EH (cell line): ENCODE results near the gene SLC13A1.

Experiments used
- DNase-seq: peaks from one replicate; pipeline ENCODE4 v3.0.0-alpha.2; 2015; ENCODE audit warnings: low read depth

Gene SLC13A1

DNA sequence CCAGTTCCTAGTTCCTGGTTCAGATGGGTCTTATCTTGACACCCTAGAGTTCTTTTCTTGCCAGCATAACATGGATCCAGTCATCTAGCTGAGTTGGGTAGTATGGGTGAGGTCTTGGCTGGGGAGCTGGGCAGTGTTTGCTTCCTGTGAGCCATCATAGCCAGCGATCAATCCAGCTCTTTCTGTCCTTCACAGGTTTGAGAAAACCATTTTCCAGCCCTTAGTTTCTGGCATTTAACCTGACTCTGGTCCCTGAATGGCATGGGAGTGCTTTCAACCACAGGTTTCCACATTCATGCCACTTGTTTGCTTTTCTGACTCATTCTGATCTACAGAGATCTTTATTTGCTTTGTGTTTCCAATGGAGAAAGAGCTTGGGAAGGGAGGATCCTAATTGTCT is 8.6 kb downstream of the SLC13A1 start:
- no peak for DNase-seq

DNA sequence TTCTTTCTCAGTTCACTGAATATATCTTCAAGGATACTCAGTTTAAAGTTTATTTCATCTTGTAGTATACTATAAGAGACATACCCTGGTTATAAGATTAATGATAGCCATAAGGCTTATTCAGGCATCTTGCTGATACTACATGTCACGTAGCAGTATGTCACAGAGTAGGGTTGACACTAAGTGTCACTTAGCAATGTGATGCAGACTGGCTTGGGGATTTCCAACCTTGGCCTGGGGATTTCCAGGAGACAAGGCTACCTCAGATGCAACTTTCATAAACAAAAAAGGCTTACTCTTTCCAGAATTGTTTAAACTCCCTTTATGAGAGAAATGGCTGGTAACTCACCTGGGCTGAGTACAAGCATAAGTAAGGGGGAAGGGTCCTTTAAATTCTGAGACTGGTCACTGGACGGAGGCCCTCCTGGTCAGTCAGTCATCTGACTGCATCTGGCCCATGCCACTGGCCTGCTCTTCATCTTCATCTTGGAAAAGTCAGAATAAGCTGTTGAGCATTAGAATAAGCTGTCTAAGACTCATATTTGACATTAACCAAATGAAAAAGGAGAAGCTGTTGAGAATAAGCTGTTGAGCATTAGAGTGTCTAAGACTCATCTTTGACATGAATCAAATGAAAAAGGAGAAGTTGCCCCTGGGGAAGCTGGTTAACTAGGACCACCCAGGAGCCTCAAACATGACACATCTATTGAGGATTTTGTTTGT is 9.5 kb downstream of the SLC13A1 start:
- no peak for DNase-seq

DNA sequence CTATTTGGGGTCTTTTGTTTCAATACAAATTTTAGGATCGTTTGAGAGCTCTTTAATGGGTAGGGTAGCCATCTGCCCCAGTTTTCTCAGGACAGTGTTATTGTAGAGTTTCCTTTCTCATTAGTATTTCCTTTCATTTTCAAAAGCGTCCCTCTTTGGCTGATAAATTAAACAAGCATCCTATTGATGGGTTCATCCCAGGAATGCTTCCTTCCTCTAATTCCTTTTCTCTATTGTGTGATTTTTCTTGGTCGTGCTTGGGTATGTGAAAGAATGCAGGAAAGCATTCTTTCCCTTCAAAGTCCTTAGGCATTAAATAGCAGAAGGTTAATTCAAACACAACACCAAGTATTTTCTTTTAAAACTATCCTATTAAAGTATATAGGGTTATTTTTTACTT is 14.0 kb downstream of the SLC13A1 start:
- no peak for DNase-seq

DNA sequence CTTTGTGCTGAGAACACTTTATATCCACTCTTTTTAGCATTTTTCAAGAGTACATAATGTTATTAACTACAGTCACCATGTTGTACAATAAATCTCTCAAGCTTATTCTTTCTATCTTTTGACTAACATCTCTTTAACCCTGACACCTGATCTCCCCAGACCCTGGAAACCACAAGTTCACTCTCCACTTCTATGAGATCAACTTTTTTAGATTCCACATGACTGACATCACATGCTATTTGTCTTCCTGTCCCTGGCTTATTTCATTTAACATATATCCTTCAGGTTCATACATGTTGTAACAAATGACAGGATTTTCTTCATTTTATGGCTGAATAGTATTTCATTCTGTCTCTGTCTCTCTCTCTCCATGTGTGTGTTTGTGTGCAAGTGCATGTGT is 15.5 kb downstream of the SLC13A1 start:
- DNase-seq, result no peak

DNA sequence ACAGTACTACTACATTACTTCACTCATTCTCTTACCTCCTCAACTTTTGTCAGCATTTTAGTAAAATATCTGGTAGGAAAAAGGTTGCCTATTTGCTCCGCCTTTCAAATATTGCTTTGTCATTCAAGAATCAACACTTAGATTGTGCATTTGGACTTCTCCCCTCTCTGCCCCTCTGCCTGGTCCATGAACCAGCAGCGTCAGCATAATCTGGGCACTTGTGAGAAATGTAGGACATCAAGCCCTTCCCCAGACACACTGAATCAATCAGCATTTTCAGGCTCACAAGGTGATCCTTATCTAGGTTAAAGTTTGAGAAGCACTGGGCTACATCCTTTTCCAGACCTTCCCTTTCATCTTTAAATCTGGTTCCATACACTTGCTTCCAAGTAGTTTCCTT is 16.3 kb downstream of the SLC13A1 start:
- DNase-seq, result no peak

DNA sequence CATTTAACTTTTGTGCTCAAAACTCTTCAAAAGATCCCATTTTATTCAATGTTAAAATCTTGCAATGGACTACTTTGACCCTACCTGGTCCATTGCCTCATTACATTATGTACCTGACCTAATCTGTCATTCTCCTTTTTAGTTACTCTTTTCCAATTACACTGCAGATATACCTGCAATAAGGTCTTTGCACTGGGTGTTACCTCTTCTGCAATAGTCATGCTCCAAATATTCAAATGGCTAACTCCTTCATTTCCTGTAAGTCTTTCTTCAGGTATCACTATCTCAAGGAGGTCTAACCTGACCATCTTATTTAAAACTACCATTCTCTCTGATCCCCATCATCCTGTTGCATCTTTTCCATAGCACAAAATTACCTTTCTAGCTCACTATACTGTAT is 22.3 kb downstream of the SLC13A1 start:
- DNase-seq, result no peak

DNA sequence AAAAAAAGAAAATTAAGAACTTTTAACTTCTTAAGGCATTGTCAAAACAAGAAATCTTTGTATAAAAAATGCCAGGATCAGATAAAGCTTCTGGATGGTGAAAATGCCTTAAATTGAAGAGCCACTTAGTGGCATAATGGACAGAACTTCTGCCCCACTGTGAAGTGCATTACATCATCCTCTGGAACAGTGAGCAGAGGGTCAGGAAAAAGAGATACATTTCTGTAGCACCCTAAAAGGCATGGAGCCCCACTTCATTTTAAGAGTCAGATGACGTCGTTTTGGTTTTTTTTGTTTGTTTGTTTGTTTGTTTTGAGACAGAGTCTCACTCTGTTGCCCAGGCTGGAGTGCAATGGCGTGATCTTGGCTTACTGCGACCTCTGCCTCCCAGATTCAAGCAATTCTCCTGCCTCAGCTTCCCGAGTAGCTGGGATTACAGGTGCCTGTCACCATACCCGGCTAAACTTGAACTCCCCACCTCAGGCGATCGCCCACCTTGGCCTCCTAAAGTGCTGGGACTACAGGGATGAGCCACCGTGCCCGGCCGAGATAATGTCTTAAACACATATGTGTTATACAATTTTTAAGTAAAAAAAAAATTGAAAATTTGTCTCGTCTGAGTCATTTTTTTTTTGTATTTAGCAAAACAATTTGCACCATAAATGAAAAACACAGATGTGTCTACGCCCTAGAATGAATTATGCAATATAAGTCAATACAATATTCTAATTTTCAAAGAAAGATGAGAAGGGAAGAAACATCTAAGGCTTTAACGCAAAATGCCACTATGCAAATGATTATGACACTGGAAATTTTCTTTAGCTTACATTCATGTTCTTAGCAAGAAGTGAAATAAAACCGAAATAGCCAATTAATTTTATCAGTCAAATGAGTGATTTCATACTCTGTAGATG is 29.2 kb downstream of the SLC13A1 start:
- DNase-seq, result no peak

DNA sequence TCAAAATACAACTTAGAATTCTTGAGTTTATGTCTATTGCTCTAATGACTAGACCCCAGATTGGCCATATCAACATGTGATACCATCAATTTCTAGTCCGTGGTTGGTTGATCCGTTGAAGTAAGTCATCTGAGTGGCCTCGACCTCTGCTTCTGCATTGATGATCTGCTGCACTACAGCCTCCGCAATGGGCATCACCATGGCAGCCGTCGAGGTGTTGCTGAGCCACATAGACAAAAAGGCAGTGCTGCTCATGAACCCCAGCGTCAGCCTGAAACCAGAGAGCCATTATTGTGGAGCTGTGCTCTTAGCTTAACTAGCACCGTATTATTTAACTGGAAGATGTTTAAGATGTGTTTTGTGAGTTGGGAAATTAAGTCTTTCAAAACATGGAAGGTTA is 30.7 kb downstream of the SLC13A1 start:
- no peak for DNase-seq

DNA sequence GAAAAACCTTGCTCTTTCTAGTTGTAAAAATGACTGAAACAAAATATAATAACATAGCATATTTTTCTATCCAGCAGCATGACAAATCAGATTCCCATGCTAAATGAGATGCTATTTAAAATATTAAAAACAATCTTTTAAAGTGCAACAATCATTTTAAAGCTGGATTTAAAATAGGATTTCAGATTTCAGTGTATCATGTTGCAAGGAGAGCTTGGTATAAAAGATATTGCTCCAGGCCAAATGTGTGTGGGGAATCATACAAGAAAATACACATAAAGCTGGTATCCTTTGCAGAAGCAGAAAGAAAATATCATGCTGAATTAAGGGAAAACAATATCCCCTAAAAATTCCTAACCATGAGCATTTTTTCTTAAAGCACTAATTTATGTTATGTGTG is 42.2 kb downstream of the SLC13A1 start:
- DNase-seq, result no peak

DNA sequence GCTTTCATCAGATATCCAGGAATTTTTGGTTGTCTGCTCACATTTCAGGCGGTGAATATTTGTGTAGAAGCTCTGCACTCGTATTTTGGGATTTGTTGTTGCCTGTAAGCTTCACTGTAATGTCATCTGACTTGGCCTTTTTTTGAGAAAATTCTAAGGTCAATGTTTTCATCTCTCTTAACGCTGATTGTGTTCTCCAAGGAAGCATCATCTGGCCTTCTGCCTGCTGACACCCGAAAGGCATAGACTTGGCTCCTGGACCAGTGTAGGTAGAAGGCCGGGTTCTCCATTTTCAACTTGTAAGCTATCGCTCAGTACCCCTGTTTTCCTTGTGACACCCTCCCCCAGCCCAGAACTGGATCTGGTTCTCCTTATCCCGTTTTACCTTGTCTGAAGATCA is 44.2 kb downstream of the SLC13A1 start:
- no peak for DNase-seq

DNA sequence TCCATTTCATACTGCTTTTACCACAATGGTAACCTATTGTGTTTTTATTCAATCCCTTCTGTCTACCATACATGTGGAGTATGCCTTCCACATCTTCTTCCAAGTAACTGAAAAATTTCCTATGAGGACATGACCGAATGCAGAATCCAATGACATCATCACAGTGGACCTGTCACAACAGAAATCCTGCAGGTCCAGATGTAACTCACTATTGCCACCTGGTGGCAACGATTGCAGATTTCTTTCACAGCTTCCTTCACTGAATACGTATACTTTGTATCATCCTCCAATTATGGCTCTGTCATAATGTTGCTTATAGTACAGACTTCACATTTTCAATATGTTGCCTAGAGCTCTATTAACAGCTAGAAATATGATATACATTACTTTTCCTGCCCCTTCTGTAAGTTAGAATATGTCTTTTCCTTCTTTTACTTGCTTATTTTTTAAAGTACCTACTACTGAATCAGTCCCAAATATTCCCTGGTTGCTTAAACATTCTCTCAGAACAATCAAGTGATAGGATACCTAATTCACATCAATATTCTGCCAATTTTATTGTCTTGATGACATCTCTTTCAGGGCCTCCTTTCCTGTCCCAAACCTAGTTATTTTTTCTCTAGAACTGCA is 45.4 kb downstream of the SLC13A1 start:
- peak; percentile 44 for DNase-seq

DNA sequence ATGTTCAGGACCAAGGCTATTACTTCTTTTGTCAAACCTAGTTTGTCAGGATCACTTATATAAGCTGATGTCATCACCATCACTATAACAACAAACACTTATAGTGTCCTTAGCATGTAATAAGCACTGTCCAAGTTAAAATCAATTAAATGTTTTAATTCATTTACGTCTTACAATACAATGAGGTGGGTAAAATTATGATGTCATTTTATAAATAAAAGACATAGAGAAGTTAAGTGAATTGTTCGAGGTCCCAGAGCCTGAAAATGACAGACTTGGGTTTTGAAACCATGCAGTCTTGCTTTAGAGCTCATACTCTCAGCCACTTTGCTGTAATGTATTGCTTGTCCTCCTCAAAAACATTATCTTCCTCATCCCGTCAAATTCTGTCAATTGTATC is 48.3 kb downstream of the SLC13A1 start:
- DNase-seq, result no peak

DNA sequence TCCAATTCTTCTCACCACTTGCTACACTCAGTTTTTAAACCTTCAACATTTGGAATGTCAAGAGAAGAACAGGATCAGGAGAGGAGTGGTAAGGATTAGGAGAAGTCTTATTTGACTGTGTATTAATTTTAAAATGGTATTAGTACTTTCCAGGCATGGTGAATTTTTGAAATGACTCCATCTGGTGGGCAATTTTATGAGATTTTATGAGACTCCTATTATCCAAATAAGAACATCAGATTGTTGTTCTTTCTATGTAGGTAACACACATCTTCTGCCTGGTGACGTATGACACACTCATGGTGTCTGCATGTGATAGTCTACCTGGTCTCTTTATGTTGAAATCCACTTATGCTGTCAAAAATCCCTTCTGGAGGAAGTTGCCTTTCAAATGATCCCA is 51.0 kb downstream of the SLC13A1 start:
- DNase-seq, result no peak

DNA sequence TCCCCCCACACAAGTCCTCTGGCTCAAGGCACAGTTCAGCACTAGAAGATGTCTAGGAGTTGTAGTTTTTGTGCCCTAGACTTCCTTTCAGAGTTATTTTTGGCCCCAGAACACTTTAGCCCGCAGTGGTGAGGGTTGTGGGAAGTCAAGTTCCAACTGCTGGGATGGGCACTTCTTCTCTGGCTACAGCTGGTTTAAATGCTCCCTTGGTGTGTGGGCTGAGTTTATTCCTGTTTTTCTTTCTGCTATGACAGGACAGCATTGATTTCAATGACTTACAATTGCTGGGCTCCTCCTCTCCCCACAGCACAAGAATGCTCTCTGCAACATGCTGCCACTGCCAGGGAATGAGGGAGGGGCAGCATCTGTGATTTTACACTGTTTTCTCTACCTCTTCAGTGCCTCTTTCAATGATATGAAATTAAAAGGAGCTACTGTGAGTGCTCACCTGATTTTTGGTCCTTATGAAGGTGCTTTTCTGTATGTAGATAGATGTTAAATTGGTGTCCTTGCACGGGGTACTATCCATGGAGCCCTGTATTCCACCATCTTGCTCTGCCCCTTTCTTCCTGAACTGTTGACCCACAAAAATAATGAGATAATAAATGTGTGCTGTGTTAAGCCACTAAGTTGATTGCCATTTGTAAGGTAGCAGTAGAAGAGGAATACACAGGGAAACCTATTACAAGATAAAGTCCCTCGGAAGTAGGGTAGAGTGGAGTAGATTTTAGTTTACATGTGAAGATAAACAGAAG is 56.3 kb downstream of the SLC13A1 start:
- DNase-seq, result no peak

DNA sequence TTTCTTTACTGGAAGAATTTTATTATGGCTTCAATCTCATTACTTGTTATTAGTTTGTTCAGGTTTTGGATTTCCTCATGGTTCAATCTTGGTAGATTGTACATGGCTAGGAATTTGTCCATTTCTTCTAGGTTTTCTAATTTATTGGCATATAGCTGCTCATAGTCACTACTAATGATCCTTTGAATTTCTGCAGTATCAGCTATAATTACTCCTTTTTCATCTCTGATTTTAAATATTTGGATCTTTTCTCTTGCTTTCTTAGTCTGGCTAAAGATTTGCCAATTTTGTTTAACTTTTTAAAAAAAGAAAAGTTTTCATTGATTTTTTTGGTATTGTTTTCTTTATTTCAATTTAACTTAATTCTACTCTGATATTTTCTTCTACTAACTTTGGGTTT is 59.2 kb downstream of the SLC13A1 start:
- DNase-seq, result no peak

DNA sequence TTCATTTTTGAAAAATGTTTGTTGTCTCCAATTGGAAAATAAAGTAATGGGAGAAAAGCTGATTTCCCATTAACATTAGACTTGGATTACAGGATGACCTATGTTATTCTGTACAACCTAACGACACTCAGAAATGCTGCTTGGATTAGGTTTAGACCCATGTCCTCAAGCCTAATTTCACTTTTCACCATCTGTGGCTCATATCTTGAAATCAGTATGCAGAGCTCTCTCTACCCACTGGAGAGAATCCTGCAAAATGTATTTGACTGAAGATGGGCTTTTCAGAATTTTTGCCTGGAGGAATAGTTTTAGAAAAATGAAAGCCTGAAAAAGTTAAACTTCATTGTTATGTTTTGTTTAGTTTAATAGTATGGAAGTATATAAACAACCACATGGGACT is 63.8 kb downstream of the SLC13A1 start:
- DNase-seq, result no peak

DNA sequence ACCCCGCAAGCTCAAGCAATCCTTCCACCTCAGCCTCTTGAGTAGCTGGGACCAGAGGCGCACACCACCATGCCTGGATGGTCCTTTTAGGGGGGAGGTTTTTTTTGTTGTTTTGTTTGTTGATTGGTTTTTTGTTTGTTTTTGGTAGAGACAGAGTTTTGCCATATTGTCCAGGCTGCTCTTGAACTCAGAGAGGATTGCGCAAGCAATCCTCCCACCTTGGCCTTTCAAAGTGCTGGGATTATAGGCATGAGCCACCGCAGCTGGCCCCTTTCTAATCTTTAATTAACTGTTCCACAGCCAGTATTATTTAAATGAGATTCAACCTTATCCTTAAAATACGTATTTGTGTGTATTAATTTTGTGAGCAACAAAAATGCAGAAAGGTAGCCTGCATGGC is 65.8 kb downstream of the SLC13A1 start:
- no peak for DNase-seq

DNA sequence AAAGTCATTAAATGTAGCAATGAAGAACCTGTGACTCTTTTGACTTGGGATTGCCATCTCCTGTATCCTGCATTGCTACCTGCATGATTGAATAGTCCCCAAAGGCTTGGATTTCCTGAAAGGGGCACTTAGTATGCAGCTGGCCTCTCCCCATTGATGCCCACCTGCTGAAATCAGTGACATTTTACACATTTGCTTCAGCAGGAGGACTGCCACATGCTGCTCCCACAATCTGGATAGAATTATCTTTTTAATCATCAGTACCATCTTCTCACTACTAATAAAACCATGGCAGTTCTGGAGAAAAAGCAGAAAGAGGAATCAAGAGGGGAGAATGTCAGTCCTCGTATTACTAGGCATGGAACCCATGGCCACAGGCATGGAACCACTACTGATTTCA is 67.8 kb downstream of the SLC13A1 start:
- DNase-seq, result no peak

DNA sequence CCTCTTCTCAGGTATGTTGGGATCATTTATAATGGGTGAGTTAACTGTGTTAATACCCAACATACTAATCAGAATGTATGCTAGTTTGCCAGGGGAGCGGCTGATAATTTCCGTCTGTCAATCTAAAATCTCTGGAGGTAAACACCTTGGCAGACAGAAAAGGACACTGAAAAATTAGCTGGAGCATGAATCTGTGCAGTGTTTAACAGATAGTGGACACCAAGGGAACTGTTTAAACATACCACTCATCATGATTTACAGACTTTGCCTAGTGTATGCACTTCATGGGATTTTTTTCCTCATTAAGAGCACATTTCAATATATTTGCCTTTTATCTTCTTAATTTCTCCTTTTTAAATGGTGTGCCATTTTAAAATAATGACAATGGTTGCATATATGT is 68.2 kb downstream of the SLC13A1 start:
- DNase-seq, result no peak

DNA sequence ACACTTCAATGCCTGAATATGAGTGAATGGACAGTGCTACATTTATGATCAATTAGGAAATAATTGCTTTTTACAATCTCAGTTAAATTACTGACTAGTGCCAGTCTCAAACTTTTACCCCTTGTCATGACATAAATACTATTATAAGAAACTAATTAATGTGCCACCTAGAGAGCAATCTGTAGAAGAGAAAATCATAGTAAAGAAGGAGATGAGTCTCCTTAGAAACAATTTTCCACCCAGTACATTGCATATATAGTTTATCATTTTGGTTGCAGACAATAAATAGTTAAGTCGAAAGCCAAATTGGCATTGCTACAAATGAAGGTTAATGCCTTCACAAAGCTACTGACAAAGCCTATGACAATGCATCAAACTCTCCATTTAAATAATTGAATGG is 68.6 kb downstream of the SLC13A1 start:
- no peak for DNase-seq

DNA sequence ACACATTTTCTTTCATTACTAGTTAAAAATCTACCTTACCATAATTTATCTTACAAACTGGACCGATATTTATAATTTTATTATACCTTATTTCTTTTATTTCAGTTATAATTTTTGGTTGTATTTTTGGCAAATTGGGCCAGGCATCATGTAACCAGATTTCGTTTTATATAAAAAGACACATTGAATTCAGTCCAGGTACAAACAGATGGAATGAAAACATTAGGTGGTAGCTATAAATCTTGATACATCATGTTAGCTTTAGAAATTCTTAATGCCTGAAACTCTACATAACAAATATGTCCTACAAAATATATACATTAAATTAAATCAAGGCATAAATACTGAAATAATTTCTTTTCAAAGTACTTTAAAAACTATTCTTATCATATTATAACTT is 73.1 kb downstream of the SLC13A1 start:
- no peak for DNase-seq

DNA sequence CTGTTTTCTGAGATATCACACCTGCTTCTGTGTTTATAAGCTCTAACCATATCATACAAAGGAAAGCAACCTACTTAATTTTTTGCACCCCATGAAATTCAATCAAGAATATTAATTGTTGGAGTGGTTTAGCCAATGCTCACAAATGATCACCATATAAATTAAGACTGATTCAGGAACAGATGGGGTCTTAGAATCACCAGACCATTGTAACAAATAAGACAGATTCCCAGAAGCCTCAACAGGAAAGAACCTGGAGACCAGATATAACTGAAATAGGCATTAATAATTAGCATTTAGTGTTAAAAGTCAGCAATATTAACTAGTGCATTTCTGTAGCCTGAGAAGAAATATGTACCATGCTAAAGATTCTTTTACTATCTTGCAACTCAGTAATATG is 73.6 kb downstream of the SLC13A1 start:
- DNase-seq, result no peak
